Parathyroid adenoma (tissue), 2 donors: ENCODE data around the gene C5orf46.
A peak's percentile ranks its signal among the peaks of the same experiment; 100 is the strongest.

ENCODE experiments used
- H2AFZ ChIP-seq: fragments of 300-600 bp; sonication (generic); one replicate; pipeline ENCODE4 v1.7.0; 2017; ENCODE audit warnings: antibody characterized with exemption, mild to moderate bottlenecking
- H3K27ac ChIP-seq: fragments of 300-600 bp; sonication (generic); one replicate; pipeline ENCODE4 v1.7.0; 2017
- H3K27me3 ChIP-seq: fragments of 300-600 bp; sonication (generic); one replicate; pipeline ENCODE4 v1.7.0; 2017; ENCODE audit warnings: low read length; ENCODE audit not compliant: control insufficient read depth, insufficient read depth
- H3K36me3 ChIP-seq: fragments of 300-600 bp; sonication (generic); one replicate; pipeline ENCODE4 v1.7.0; 2017; ENCODE audit warnings: low read length; ENCODE audit not compliant: control insufficient read depth, insufficient read depth
- H3K4me1 ChIP-seq: fragments of 300-600 bp; sonication (generic); one replicate; pipeline ENCODE4 v1.7.0; 2017; ENCODE audit warnings: control low read depth
- H3K4me2 ChIP-seq: fragments of 300-600 bp; sonication (generic); one replicate; pipeline ENCODE4 v1.7.0; 2017; ENCODE audit warnings: low read length
- H3K4me3 ChIP-seq: fragments of 300-600 bp; sonication (generic); one replicate; pipeline ENCODE4 v1.7.0; 2017; ENCODE audit warnings: low read depth, low read length
- H3K79me2 ChIP-seq: fragments of 300-600 bp; sonication (generic); one replicate; pipeline ENCODE4 v1.7.0; 2017; ENCODE audit warnings: control low read depth
- H3K9ac ChIP-seq: fragments of 300-600 bp; sonication (generic); one replicate; pipeline ENCODE4 v1.7.0; 2017; ENCODE audit warnings: mild to moderate bottlenecking
- H3K9me3 ChIP-seq: fragments of 300-600 bp; sonication (generic); one replicate; pipeline ENCODE4 v1.7.0; 2017; ENCODE audit warnings: low read length; ENCODE audit not compliant: control insufficient read depth
- TF ChIP-seq, protein P1 (sequence below): fragments of 300-600 bp; sonication (generic); IDR thresholded peaks from one replicate; pipeline ENCODE4 v1.7.0; 2017; ENCODE audit warnings: antibody characterized with exemption, mild to moderate bottlenecking
- donor health status: primary hyperparathyroidism.

C5orf46 gene

DNA sequence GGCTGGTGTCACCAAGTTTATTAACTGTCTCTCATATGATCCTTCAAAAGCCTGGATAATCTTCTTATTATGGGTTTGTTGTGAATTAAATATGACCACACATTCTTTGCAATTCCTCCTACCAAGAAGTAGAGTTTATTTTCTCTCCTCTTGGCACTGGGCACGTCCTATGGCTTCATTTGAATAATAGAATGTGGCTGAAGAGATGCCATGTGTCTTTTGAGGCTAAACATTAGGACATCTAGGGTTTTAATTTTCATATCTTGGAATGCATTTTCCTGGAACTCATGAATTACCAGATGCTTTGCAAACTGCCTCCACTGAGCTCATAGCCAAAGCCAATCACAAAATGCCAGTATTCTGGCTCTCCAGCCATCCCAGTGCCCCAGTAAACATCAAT is 47.8 kb downstream of the C5orf46 start:
- Histone ChIP-seq H3K79me2 (no peaks in the 10 kb centered on the region), H3K36me3 (no peaks in the 10 kb centered on the region), H3K9me3 (no peaks in the 10 kb centered on the region), H3K4me2 (no peak overlapping the region), H3K4me1 (no peaks in the 10 kb centered on the region), H2AFZ (no peak overlapping the region), H3K9ac (no peak overlapping the region), H3K27me3 (no peaks in the 10 kb centered on the region), H3K27ac (no peak overlapping the region), H3K4me3 (no peak overlapping the region)
- TF ChIP-seq, protein P1, sequence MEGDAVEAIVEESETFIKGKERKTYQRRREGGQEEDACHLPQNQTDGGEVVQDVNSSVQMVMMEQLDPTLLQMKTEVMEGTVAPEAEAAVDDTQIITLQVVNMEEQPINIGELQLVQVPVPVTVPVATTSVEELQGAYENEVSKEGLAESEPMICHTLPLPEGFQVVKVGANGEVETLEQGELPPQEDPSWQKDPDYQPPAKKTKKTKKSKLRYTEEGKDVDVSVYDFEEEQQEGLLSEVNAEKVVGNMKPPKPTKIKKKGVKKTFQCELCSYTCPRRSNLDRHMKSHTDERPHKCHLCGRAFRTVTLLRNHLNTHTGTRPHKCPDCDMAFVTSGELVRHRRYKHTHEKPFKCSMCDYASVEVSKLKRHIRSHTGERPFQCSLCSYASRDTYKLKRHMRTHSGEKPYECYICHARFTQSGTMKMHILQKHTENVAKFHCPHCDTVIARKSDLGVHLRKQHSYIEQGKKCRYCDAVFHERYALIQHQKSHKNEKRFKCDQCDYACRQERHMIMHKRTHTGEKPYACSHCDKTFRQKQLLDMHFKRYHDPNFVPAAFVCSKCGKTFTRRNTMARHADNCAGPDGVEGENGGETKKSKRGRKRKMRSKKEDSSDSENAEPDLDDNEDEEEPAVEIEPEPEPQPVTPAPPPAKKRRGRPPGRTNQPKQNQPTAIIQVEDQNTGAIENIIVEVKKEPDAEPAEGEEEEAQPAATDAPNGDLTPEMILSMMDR: no peak

DNA sequence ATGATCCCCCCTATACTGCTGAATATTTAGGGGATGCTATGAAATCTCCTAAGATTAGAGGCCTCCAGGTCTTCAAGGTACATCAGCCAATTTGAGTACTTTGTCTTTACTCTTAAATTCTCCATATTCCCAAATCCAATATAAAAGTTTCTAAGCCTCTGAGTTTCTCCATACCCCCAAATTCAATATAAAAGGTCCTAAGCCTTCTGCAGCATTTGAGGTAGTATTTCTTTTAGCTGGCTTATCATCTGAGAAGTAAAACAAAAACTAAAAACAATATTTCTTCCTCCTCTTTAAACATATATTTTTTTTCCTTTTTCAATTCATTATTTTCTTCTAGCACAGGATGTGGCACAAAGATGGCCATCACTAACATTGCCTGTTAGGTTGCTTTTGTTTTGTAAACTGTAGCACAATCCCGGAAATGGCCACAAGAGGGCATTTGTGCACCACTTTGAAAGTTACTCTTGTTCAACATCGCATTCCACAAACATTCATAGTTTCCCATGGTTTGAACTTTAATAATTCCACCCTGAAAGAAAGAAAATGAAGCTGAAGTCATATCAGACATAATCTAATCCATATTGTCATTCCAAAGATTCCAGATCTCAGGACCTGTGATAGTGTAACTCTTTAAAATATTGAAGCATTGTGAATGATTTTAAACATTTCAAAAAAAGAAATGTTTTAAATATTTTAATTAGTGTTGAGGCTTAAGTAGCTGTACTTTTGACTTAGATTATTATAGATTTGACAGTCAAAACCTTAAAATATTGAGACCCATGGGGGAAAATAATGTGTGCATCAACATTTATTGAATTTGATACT is 48.8 kb downstream of the C5orf46 start:
- TF ChIP-seq, protein P1: peak; percentile 65
- H3K9me3 ChIP-seq: no peaks in the 10 kb centered on the region

DNA sequence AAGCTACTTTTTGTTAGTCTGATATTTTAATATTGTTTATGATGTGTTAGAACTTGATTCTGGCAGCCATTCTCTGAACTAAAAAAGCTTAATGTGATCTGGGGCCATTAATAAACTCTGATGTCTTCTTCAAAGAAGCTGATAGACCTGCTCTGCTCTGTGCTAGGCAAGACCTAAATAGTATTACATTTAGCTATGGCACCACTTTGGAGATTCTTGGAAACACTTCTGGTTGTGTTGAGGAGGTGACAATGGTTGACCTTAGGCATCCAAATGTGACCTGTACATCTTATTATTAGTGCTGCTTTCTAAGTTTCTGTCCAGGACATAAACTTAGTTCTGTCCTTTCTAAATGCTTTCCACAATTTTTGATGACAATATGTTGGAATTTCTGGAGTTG is 49.5 kb downstream of the C5orf46 start:
- Histone ChIP-seq H3K9me3 (no peaks in the 10 kb centered on the region), H3K27me3 (no peaks in the 10 kb centered on the region), H3K4me2 (no peak overlapping the region), H2AFZ (no peak overlapping the region), H3K79me2 (no peaks in the 10 kb centered on the region), H3K27ac (no peak overlapping the region), H3K9ac (no peak overlapping the region), H3K4me3 (no peak overlapping the region), H3K36me3 (no peaks in the 10 kb centered on the region), H3K4me1 (no peaks in the 10 kb centered on the region)
- TF ChIP-seq, protein P1: no peak

More for the DNA sequence above, 48.8 kb downstream of the C5orf46 start:
- Histone ChIP-seq H3K27me3 (no peaks in the 10 kb centered on the region), H3K36me3 (no peaks in the 10 kb centered on the region), H2AFZ (no peak overlapping the region), H3K9ac (no peak overlapping the region), H3K79me2 (no peaks in the 10 kb centered on the region), H3K4me3 (no peak overlapping the region), H3K4me2 (no peak overlapping the region), H3K4me1 (no peaks in the 10 kb centered on the region), H3K27ac (no peak overlapping the region)

DNA sequence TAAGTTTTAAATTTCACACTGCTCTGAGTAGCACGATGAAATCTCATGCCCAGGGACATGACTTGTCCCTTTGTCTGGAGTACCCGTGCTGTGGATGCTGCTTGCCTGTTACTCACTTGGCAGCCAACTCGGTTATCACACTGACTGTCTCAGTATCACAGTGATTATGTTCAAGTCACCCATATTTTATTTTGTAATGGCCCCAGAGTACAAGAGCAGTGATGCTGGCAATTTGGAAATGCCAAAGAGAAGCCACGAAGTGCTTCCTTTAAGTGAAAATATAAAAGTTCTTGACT is 50.6 kb downstream of the C5orf46 start:
- Histone ChIP-seq H3K27ac (no peak overlapping the region), H3K79me2 (no peaks in the 10 kb centered on the region), H3K4me1 (no peaks in the 10 kb centered on the region), H3K4me3 (no peak overlapping the region), H3K36me3 (no peaks in the 10 kb centered on the region), H3K9ac (no peak overlapping the region), H3K27me3 (no peaks in the 10 kb centered on the region), H3K9me3 (no peaks in the 10 kb centered on the region), H2AFZ (no peak overlapping the region), H3K4me2 (no peak overlapping the region)
- TF ChIP-seq, protein P1: no peak
